Activated CD4-positive, alpha-beta T cell treated with anti-CD3 and anti-CD28 coated beads for 48 hours (primary cell): ENCODE data around the gene ARL3.
A peak's percentile ranks its signal among the peaks of the same experiment; 100 is the strongest.
"Not testable (repeated sequence)": the region's sequence is repeated elsewhere in the genome, so short reads cannot be mapped to it uniquely, and the experiment has no call there.

Source experiments
- DNase-seq: peaks from one replicate; pipeline ENCODE4 v3.0.0-alpha.2; 2020

ARL3 gene

GRCh38 chr10:102701796-102702195, 12.4 kb downstream of the ARL3 start:
- DNase-seq: no peak

- DNase-seq: no peak
These were observed 12.9 kb downstream of the ARL3 start for GRCh38 chr10:102701272-102701671.

GRCh38 chr10:102698894-102699293, 15.3 kb downstream of the ARL3 start:
- DNase-seq: no peak

GRCh38 chr10:102696736-102697135, 17.5 kb downstream of the ARL3 start:
- DNase-seq: no peak

GRCh38 chr10:102695401-102695800, 18.8 kb downstream of the ARL3 start:
- not testable (repeated sequence) for DNase-seq

- no peak for DNase-seq
These were observed 22.7 kb downstream of the ARL3 start for GRCh38 chr10:102691285-102692066.

GRCh38 chr10:102683736-102684135, 30.5 kb downstream of the ARL3 start:
- DNase-seq: no peak

GRCh38 chr10:102682981-102683380, 31.2 kb downstream of the ARL3 start:
- no peak for DNase-seq

GRCh38 chr10:102682416-102682815, 31.8 kb downstream of the ARL3 start:
- no peak for DNase-seq

- no peak for DNase-seq
These were observed 32.5 kb downstream of the ARL3 start for GRCh38 chr10:102681696-102682095.

GRCh38 chr10:102679596-102679995, 34.6 kb downstream of the ARL3 start:
- no peak for DNase-seq

GRCh38 chr10:102678842-102679289, 35.3 kb downstream of the ARL3 start:
- peak; percentile 33 for DNase-seq

GRCh38 chr10:102678068-102678400, 36.2 kb downstream of the ARL3 start:
- no peak for DNase-seq

- no peak for DNase-seq
These were observed 36.7 kb downstream of the ARL3 start for GRCh38 chr10:102677331-102678067.

- no peak for DNase-seq
These were observed 37.5 kb downstream of the ARL3 start for GRCh38 chr10:102676534-102677315.

GRCh38 chr10:102675666-102676533, 38.3 kb downstream of the ARL3 start:
- no peak for DNase-seq

- no peak for DNase-seq
These were observed 39.1 kb downstream of the ARL3 start for GRCh38 chr10:102675011-102675665.

- DNase-seq: no peak
These were observed 39.6 kb downstream of the ARL3 start for GRCh38 chr10:102674566-102674965.

GRCh38 chr10:102673819-102674511, 40.2 kb downstream of the ARL3 start:
- DNase-seq: peak; percentile 77

GRCh38 chr10:102673236-102673818, 40.9 kb downstream of the ARL3 start:
- no peak for DNase-seq

GRCh38 chr10:102670871-102671434, 43.2 kb downstream of the ARL3 start:
- DNase-seq: no peak
